ENCODE measurements around the gene LSM12.

The LSM12 gene

GRCh38 chr17:44095647-44096496, 29.4 kb upstream of the LSM12 start:
- peak; percentile 51 to 91 for DNase-seq

GRCh38 chr17:44095388-44095646, 28.8 kb upstream of the LSM12 start:
- no peak for DNase-seq

DNA sequence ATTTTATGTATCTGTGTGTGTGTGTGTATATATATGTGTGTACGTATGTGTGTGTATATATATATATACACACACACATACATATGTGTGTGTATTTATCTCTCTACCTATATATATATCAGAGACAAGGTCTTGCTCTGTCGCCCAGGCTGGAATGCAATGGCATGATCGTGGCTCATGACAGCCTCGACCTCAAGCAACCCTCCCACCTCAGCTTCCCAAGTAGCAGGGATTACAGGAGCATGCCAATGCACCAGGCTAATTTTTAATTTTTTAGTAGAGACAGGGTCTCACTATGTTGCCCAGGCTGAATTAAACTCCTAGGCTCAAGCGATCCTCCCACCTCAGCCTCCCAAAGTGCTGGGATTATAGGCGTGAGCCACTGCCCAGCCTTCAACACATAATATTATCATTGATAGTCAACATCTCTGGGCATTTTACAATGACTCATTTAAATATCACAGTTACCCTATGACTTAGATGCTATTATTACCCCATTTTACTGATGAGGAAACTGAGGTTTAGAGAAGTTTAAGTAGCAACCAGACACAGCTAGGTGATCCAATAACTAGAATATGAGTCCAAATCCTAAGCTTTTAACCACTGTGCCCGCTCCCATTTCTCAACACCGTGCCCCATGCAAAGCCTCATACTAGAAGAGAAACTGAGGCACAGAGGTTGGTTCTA, 28.4 kb upstream of the LSM12 start:
- DNase-seq, result no peak

GRCh38 chr17:44093231-44093900, 26.9 kb upstream of the LSM12 start:
- DNase-seq, result no peak

DNA sequence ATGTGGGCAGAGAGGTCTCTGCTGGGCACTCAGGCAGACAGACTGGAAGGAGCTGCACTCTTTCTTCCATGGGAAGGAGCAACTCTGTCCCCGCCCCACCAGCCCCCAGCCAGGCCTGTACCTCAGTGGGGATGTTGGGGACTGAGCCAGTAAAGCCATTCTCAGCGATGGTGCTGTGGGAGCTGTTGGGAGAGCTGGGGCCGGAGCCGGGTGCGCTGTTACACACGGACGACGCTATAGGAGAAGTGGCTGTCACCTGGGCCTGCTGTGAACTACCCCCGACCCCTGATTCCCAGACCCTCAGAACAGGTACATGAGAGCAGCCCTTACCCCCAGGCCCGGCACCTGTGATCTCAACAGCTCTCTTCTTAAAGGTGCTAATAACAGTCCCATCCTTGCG, 25.6 kb upstream of the LSM12 start:
- no peak for DNase-seq

- no peak for DNase-seq
Observed at GRCh38 chr17:44091200-44091997, 24.9 kb upstream of the LSM12 start.

DNA sequence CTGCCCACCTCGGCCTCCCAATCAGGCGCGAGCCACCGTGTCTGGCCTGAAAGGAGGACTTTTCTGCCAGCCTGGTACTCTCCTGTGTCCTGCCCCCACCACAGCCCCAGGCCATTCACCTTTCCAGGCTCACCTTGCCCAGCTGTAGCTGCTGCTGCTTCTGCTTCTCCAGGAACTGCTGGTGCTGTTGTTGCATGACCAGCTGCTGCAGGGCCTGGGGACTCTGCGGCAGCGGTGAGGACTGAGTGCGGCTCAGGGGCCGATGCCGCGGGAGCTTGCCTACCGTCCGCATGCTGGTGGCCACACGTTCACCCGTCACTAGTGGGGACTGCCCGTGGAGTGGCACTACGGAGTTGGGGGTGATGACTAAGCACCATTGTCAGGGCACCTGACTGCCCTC, 21.8 kb upstream of the LSM12 start:
- no peak for DNase-seq

- DNase-seq, result no peak
Observed at GRCh38 chr17:44087319-44087718, 20.8 kb upstream of the LSM12 start.

DNA sequence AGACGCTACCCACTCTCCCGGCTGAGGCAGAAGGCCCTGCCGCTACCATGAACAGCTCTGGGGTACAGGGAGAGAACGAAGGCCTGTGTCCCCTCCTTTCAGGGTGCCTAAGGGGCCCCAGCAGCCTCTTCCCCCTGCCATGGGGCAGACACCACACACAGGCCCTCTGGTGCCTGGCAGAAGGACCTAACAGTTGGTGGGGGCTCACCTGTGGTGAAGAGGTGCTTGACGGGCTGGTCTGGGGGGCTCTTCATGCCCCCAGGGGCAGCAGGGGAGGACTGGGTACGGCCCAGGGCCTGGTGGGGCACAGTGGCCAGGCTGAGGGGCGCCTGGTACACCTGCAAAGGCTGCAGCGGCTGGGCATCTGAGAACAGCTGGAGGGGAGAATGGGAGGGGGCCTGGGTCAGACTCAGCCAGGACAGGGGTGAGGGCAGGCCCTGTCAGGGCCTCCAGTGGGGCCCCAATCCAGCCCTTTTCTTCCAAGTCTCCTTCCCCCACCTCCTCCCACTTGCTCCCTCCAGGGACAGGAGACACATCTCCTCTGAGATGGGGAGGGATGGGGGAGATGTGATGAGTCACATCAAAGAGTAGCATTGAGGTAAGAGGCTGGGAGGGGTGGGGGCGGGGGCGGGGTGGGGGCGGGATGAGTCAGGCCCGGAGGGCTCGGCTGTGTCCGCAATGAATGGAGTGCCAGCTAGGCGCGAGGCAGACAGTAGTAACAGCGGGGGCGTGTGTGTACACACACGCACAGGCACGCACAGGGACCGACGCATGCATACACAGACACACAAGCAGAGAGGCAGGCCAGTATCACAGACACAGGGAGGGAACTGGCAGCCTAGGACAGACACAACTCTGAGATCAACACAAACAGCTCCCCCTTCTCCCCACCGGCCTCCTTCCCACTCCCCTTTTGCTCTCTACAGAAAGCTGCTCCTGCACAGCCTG, 20.2 kb upstream of the LSM12 start:
- peak in 1 of 2 donors; percentile 48 for DNase-seq

DNA sequence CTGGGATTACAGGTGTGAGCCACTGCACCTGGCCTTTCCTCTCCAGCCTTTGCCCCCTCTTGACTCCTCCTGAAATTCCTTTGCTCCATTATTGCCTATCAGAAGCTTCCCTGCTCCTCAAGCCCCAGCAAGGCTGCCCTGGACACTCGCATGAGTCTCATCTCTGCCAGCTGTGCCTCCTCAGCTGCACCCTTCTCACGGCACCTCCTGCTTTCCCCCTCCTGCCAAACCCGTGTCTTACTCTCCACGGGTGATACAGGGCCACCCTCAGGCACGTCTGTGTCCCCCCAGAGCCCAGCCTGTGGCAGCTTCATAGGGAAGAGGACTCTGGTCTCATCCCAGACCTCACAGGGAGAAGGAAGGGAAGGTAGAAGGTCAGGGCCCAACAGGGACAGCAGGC, 19.4 kb upstream of the LSM12 start:
- DNase-seq, result no peak

DNA sequence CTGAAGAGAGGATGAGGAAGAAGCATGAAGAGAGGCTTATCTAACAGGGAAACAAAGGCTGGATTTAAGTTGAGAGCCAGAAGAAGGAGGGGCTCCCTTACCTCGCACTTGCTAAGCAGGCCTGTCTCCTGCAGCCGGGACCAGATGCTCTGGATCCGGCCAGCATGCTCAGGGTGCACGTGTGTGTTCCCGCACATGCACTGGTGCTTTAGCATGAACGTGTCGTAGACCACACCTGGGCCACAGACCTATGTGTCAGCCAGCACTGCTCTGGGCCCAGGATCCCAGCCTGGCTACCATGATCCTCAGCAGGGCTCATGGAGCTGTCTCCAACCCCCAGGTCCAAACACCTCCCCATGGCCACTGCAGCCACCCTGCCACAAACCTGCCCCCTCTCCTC, 18.4 kb upstream of the LSM12 start:
- no peak for DNase-seq

DNA sequence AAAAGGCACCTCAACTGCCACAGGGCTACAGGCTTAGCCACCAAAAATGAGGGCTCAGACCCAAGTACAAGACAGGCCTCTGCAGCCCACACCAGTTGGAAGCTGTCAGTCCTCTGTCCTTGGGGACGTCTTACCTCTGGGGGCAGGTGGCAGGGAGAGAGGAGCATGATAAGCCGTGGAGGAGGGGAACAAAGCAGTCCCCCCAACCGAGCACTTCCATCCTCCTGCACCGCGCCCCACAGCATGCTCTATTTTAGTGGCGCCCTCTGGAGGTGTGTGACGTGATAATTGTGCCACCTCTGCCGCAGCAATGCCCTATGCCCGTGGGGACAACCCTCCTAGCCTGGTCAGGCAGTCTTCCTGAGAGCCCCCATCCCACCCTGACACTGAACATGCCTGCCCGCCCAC, 17.7 kb upstream of the LSM12 start:
- DNase-seq, result no peak

DNA sequence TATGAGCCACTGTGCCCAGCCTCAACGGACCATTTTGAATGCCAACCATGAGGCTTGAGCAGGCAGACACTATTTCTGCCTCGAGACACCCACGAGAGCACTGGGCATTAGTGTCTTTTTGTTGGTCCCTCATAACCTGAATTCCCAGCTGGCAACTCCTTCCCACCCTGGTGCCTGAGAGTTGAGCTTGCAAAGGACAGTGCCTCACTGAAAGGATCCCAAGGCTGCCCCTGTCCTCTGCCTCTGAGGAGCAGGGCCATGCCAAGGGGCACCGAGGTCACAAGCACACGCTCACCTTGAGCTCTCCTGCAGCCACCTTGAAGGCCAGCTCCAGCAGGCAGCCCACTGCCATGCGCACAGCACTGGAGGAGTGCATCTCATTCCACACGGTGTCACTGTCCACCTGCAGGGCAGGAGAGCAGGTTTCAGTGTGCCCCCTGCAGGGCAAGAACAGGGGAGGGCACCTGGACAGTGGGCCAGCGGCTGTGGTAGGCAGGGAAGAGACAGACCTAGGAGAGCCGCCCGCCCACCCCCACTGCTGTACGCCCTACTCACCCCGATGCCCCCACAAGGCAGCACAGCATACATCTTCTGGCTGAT, 16.9 kb upstream of the LSM12 start:
- no peak for DNase-seq

DNA sequence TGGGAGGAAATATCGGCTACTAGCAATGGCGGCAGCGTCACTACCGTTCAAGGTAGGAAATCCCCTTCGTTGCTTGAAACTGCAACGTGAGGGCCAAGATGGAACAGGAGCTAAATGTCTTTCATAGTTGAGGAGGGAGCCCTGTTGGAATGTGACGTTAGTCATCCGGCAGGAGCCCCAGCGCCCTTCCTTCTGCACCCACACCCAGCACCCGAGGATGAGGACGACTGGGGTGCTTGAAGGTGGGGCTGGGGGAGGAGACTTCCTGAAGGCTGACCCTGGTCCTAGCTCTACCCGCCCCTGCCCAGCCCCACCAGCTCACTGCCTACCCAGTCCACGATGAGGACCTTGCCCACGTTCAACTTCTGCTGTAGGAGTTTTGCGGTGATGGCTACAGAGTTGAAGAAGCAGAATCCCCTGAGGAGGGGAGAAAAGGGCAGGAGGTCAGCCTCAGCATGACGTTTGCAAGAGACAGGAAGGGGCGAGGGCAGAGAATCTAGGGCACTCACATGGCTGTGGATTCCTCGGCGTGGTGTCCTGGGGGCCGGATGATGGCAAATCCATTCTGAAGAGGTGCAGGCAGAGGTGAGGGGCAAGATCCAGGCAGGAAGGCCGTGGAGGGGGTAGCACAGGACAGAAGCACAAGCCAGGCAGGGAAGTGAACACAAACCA, 15.9 kb upstream of the LSM12 start:
- DNase-seq, result no peak

DNA sequence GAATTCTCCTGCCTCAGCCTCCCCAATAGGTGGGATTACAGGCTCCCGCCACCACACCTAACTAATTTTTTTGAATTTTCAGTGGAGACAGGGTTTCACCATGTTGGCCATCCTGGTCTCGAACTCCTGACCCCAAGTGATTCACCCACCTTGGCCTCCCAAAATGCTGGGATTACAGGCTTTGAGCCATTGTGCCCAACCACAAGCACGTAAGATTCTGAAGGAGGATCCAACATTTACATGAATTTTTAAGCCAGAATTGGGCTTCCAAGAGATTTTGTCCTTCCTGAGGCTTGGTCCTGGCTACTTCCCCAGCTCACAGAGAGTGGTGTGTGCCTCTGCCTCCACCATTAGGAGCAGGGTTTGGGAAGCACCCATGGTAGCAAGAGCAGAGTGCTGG, 15.2 kb upstream of the LSM12 start:
- no peak for DNase-seq

DNA sequence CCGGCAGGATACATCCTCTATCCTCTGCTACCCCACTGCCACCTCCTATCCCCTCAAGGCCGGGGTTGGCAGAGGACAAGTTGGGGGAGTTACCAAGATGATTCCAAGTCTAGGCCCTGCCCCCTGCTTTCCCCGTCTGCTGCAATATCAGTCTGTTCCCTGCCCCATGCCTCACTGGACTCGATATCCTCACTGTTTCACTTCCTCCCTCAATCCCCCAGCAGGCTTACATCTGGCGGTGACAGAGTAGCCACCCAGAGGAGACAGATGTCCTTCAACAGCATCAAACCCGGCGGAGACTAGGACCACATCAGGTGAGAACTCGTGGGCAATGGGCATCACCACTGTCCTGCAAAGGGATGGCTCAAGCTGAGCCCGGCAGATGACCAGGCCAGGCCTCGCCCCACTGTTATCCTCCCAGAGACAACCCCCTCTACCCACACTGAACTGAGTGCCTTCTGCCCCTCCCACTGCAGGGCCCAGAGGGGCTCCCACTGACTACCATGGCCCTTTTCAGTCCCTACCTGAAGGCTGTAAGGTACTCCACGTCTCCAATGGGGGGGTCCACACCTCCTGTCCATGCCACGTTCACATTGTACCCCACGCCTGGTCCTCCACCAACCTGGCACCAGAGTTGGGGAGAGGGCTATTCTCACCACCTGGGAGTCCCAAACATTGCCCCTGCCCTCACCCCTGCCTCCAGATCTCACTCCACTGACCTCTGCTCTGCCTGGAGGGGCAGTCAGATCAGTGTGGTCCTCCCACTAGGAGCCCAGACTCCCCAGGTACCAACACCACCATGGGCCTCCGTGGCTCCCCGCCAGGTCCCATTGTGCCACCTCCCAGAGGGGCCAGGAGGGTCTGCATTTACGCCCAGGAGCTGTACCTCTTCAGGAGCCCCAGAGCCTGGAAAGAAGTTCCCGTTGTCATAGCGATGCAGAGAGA, 13.7 kb upstream of the LSM12 start:
- DNase-seq, result no peak

GRCh38 chr17:44078412-44078811, 11.9 kb upstream of the LSM12 start:
- DNase-seq, result no peak

- DNase-seq, result peak in 1 of 2 donors; percentile 13
Observed at GRCh38 chr17:44077595-44077909, 11.1 kb upstream of the LSM12 start.

- DNase-seq, result no peak
Observed at GRCh38 chr17:44076716-44077594, 10.5 kb upstream of the LSM12 start.

All from bone marrow (tissue), 2 donors.